Glutamatergic neuron (in vitro differentiated cells): Measurements from ENCODE around the gene SDCCAG8. TPM values are rescaled to one million over a fixed set of nuclear protein-coding genes. Genes with fewer than 3 reads are reported as not detected.

Experiments used
- DNase-seq: peaks from one replicate; pipeline ENCODE4 v3.0.0; 2022
- H3K27ac Mint-ChIP-seq: one replicate; pipeline ENCODE4 v1.8.0; 2020; ENCODE audit warnings: mild to moderate bottlenecking, mixed read lengths, inconsistent platforms; ENCODE audit not compliant: unreplicated experiment
- H3K27me3 Mint-ChIP-seq: one replicate; pipeline ENCODE4 v1.8.0; 2020; ENCODE audit warnings: mild to moderate bottlenecking, moderate library complexity, mixed read lengths, inconsistent platforms; ENCODE audit not compliant: unreplicated experiment
- H3K36me3 Mint-ChIP-seq: one replicate; pipeline ENCODE4 v1.8.0; 2020; ENCODE audit warnings: mild to moderate bottlenecking, mixed read lengths, inconsistent platforms; ENCODE audit not compliant: unreplicated experiment
- H3K4me1 Mint-ChIP-seq: one replicate; pipeline ENCODE4 v1.8.0; 2020; ENCODE audit warnings: mild to moderate bottlenecking, low read depth, mixed read lengths, inconsistent platforms; ENCODE audit not compliant: unreplicated experiment
- H3K4me3 Mint-ChIP-seq: one replicate; pipeline ENCODE4 v1.8.0; 2020; ENCODE audit warnings: mild to moderate bottlenecking, mixed read lengths, inconsistent platforms; ENCODE audit not compliant: unreplicated experiment
- H3K9me3 Mint-ChIP-seq: one replicate; pipeline ENCODE4 v1.8.0; 2020; ENCODE audit warnings: mild to moderate bottlenecking, moderate library complexity, mixed read lengths, inconsistent platforms; ENCODE audit not compliant: unreplicated experiment
- total RNA-seq: library from RNA; stranded (reverse); fragmentation: NEBNext Ultra II Directional; extraction: Animal tissue kit (Norgen Biotek cat#: 25700); gene quantifications from one replicate; pipeline ENCODE4 v1.2.1, GENCODE V29; 2021; ENCODE audit not compliant: unreplicated experiment
- TF ChIP-seq, protein P1 (sequence below): fragments of 200-600 bp; sonication (generic); IDR thresholded peaks from one replicate; pipeline ENCODE4 v1.5.0; 2021; ENCODE audit not compliant: partially characterized antibody, unreplicated experiment

Gene SDCCAG8
- total RNA-seq, 1 donor from 2014 or later = 52.8 TPM

DNA sequence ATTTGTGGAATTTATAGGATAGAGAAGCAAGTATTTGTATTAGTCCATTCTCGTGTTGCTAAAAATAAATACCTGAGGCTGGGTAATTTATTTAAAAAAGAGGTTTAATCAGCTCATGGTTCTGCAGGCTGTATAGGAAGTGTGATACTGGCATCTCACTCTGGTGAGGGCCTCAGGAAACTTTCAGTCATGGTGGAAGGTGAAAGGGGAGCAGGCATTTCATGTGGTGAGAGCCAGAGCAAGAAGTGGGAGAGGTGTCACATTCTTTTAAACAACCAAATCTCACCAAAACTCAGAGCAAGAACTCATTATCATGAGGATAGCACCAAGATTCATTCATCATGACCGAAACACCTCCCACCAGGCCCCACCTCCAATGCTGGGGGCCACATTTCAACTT is 18.1 kb downstream of the SDCCAG8 start:
- H3K36me3 Mint-ChIP-seq = no peaks in the 10 kb centered on the region
- H3K27me3 Mint-ChIP-seq = no peaks in the 10 kb centered on the region

DNA sequence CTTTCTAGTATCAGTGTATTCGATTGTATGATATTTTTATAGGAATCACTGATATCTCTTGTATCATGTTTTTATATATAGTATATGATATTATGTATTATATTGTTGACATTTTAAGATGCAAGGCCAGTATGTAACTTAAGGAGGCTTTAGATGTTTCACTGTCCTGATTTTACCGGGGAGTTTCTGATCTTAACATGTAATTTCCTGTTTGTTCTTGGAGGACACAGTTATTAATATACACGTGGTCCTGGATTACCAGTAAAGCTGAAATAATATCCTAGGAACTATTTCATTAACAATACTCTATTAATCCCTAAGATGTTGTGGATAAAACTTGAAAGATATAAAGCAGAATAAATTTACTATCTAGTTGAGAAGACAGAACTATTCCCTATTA is 19.5 kb downstream of the SDCCAG8 start:
- TF ChIP-seq, protein P1, sequence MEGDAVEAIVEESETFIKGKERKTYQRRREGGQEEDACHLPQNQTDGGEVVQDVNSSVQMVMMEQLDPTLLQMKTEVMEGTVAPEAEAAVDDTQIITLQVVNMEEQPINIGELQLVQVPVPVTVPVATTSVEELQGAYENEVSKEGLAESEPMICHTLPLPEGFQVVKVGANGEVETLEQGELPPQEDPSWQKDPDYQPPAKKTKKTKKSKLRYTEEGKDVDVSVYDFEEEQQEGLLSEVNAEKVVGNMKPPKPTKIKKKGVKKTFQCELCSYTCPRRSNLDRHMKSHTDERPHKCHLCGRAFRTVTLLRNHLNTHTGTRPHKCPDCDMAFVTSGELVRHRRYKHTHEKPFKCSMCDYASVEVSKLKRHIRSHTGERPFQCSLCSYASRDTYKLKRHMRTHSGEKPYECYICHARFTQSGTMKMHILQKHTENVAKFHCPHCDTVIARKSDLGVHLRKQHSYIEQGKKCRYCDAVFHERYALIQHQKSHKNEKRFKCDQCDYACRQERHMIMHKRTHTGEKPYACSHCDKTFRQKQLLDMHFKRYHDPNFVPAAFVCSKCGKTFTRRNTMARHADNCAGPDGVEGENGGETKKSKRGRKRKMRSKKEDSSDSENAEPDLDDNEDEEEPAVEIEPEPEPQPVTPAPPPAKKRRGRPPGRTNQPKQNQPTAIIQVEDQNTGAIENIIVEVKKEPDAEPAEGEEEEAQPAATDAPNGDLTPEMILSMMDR = no peak

More for the DNA sequence above, 18.1 kb downstream of the SDCCAG8 start:
- H3K4me1 Mint-ChIP-seq = peaks cover 13% of the 10 kb centered on the region
- TF ChIP-seq, protein P1 = no peak
- no peak overlapping the region for H3K4me3 Mint-ChIP-seq
- no peak for DNase-seq
- no peak overlapping the region for H3K27ac Mint-ChIP-seq
- no peaks in the 10 kb centered on the region for H3K9me3 Mint-ChIP-seq

DNA sequence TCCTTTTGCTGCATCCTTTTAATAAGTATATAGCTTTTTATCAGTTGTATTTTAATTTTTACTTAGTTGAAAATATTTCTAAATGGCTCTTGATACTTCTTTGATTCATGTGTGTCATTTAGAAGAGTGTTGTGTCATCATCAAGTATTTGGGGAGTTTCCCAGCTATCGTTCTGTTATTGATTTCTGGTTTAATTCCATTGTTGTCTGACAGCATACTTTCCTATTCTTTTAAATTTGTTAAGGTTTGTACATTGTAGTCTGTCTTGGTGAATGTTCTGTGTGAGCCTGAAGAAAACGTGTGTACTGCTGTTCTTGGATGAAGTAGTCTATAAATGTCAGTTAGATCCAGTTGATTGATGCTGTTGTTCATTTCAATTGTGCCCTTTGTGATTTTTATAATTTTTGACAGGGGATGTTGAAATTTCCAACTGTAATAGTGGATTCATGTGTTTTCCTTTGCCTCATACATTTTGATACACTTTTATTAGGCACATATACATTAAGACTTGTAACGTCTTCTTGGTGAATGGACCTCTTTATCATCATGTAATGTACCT is 24.8 kb downstream of the SDCCAG8 start:
- TF ChIP-seq, protein P1 = no peak

More for the DNA sequence above, 19.5 kb downstream of the SDCCAG8 start:
- DNase-seq = no peak
- H3K9me3 Mint-ChIP-seq = no peaks in the 10 kb centered on the region
- H3K27me3 Mint-ChIP-seq = no peaks in the 10 kb centered on the region
- H3K4me1 Mint-ChIP-seq = peaks cover 3% of the 10 kb centered on the region
- no peaks in the 10 kb centered on the region for H3K36me3 Mint-ChIP-seq
- H3K27ac Mint-ChIP-seq = no peak overlapping the region
- no peak overlapping the region for H3K4me3 Mint-ChIP-seq

DNA sequence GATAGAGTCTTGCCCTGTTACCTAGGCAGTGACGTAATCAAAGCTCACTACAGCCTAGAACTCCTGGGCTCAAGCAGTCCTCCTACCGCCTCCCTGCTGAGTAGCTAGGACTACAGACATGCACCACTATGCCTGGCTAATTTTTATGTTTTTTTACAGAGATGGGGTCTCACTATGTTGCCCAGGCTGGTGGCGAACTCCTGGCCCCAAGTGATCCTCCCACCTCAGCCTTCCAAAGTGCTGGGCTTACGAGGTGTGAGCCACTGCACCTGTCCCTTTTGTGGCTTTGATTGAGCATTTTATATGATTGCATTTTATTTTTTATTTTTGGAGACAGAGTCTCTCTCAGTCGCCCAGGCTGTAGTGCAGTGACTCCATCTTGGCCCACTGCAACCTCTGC is 25.8 kb downstream of the SDCCAG8 start:
- TF ChIP-seq, protein P1 = no peak
- no peak for DNase-seq
- Mint-ChIP-seq H3K27me3 (peaks cover 2% of the 10 kb centered on the region), H3K27ac (no peak overlapping the region), H3K4me3 (no peak overlapping the region), H3K36me3 (peaks cover 17% of the 10 kb centered on the region), H3K9me3 (peaks cover 2% of the 10 kb centered on the region), H3K4me1 (peaks cover 7% of the 10 kb centered on the region)

More for the DNA sequence above, 24.8 kb downstream of the SDCCAG8 start:
- no peak for DNase-seq
- no peak overlapping the region for H3K27ac Mint-ChIP-seq
- peaks cover 5% of the 10 kb centered on the region for H3K4me1 Mint-ChIP-seq
- H3K27me3 Mint-ChIP-seq = peaks cover 2% of the 10 kb centered on the region
- peaks cover 17% of the 10 kb centered on the region for H3K36me3 Mint-ChIP-seq
- no peak overlapping the region for H3K4me3 Mint-ChIP-seq
- H3K9me3 Mint-ChIP-seq = peaks cover 2% of the 10 kb centered on the region

DNA sequence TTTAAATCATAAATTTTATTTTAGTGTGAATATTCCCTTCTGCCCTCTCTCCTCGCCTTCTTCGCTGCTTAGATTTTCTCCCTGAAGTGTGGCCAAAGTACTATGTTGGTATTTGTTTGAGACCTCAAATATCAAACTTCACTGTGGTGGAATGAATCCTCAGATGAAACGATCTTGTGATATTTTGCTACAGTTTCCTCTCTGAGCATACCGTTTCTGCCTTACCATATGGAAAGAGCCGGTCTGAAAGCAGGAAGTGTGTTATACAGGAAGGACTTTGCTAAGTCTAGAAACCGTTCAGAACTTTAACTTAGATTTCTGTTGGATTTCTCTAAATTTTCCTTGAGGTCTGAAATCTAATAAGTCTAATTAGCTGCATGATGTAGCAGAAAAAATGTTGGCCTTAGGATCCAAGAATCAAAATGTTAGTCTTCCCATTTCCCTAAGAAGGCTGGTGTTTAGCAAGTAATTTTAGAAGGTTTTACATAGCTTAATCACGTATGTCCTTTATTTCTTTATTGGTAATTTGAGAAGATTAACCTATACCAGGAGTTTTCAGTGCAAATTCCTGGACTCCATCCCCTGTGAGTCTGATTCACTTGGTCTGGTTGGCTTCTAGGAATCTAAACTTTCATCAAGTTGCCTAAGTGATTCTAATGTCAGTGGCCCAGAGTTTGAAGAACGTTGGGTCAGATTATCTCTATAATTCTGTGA is 30.7 kb downstream of the SDCCAG8 start:
- DNase-seq = no peak
- Mint-ChIP-seq H3K27ac (no peak overlapping the region), H3K36me3 (peaks cover 33% of the 10 kb centered on the region), H3K4me3 (no peak overlapping the region), H3K4me1 (peaks cover 7% of the 10 kb centered on the region), H3K9me3 (peaks cover 2% of the 10 kb centered on the region), H3K27me3 (no peaks in the 10 kb centered on the region)
- TF ChIP-seq, protein P1 = no peak
